Stomach smooth muscle (tissue), 2 donors: ENCODE measurements around the gene PDE1C.

Source experiments
- H3K27ac ChIP-seq: one replicate; pipeline ENCODE4 v1.7.0; 2013; ENCODE audit warnings: mild to moderate bottlenecking, low read length, inconsistent platforms
- H3K27me3 ChIP-seq, 2 donors: one replicate each; pipeline ENCODE4 v1.7.0; 2013; ENCODE audit warnings: low read length in 2 of 2; ENCODE audit not compliant: insufficient read depth in 2 of 2, control insufficient read depth in 1 of 2
- H3K36me3 ChIP-seq, 2 donors: one replicate each; pipeline ENCODE4 v1.7.0; 2013; ENCODE audit warnings: low read length in 2 of 2; ENCODE audit not compliant: control insufficient read depth in 2 of 2, insufficient read depth in 2 of 2
- H3K4me1 ChIP-seq: one replicate; pipeline ENCODE4 v1.7.0; 2013; ENCODE audit warnings: low read length; ENCODE audit not compliant: control insufficient read depth, insufficient read depth
- H3K4me3 ChIP-seq, 2 donors: one replicate each; pipeline ENCODE4 v1.7.0; 2013; ENCODE audit warnings: low read length in 2 of 2
- H3K9ac ChIP-seq, 2 donors: one replicate each; pipeline ENCODE4 v1.7.0; 2013; ENCODE audit warnings: low read length in 2 of 2, mild to moderate bottlenecking in 1 of 2
- H3K9me3 ChIP-seq, 2 donors: one replicate each; pipeline ENCODE4 v1.7.0; 2013; ENCODE audit warnings: low read length in 2 of 2; ENCODE audit not compliant: control insufficient read depth in 2 of 2
- donor health status: healthy.
- donor health status: Pancreatic carcinoma.

PDE1C gene

GRCh38 chr7:31874631-31875386 lies 195.4 kb downstream of the PDE1C start:
- Histone ChIP-seq H3K4me3 (no peak overlapping the region), H3K36me3 (peaks cover 0 to 5% of the 10 kb centered on the region in 2 donors), H3K9ac (no peak overlapping the region), H3K27ac (no peak overlapping the region), H3K27me3 (no peaks in the 10 kb centered on the region), H3K9me3 (no peaks in the 10 kb centered on the region), H3K4me1 (no peaks in the 10 kb centered on the region)

- H3K9me3 ChIP-seq: no peaks in the 10 kb centered on the region
Observed at GRCh38 chr7:31873816-31874597, 196.2 kb downstream of the PDE1C start.

GRCh38 chr7:31872545-31873370 lies 197.4 kb downstream of the PDE1C start:
- Histone ChIP-seq H3K4me3 (no peak overlapping the region), H3K9me3 (no peaks in the 10 kb centered on the region), H3K9ac (no peak overlapping the region), H3K36me3 (peaks cover 0 to 5% of the 10 kb centered on the region in 2 donors), H3K27ac (no peak overlapping the region), H3K27me3 (no peaks in the 10 kb centered on the region), H3K4me1 (no peaks in the 10 kb centered on the region)

More at GRCh38 chr7:31873816-31874597, 196.2 kb downstream of the PDE1C start:
- no peaks in the 10 kb centered on the region for H3K4me1 ChIP-seq
- H3K27me3 ChIP-seq: no peaks in the 10 kb centered on the region
- H3K4me3 ChIP-seq: no peak overlapping the region
- no peak overlapping the region for H3K27ac ChIP-seq
- H3K36me3 ChIP-seq: peaks cover 0 to 5% of the 10 kb centered on the region in 2 donors
- H3K9ac ChIP-seq: no peak overlapping the region

- Histone ChIP-seq H3K4me3 (no peak overlapping the region), H3K27me3 (no peaks in the 10 kb centered on the region), H3K9me3 (no peaks in the 10 kb centered on the region), H3K4me1 (no peaks in the 10 kb centered on the region), H3K9ac (no peak overlapping the region), H3K36me3 (no peaks in the 10 kb centered on the region), H3K27ac (no peak overlapping the region)
Observed at GRCh38 chr7:31864646-31865045, 205.6 kb downstream of the PDE1C start.

GRCh38 chr7:31860925-31861324 lies 209.3 kb downstream of the PDE1C start:
- H3K27ac ChIP-seq: no peak overlapping the region
- no peaks in the 10 kb centered on the region for H3K9me3 ChIP-seq
- no peaks in the 10 kb centered on the region for H3K27me3 ChIP-seq
- H3K9ac ChIP-seq: no peak overlapping the region
- no peak overlapping the region for H3K4me3 ChIP-seq
- H3K36me3 ChIP-seq: no peaks in the 10 kb centered on the region
- H3K4me1 ChIP-seq: no peaks in the 10 kb centered on the region

- no peaks in the 10 kb centered on the region for H3K36me3 ChIP-seq
- no peak overlapping the region for H3K4me3 ChIP-seq
- H3K4me1 ChIP-seq: no peaks in the 10 kb centered on the region
- H3K9ac ChIP-seq: no peak overlapping the region
- no peak overlapping the region for H3K27ac ChIP-seq
- no peaks in the 10 kb centered on the region for H3K9me3 ChIP-seq
- no peaks in the 10 kb centered on the region for H3K27me3 ChIP-seq
Observed at GRCh38 chr7:31858055-31858454, 212.2 kb downstream of the PDE1C start.

- H3K9me3 ChIP-seq: no peaks in the 10 kb centered on the region
- H3K27me3 ChIP-seq: no peaks in the 10 kb centered on the region
- H3K36me3 ChIP-seq: no peaks in the 10 kb centered on the region
- H3K4me3 ChIP-seq: no peak overlapping the region
- no peak overlapping the region for H3K9ac ChIP-seq
- no peak overlapping the region for H3K27ac ChIP-seq
- no peaks in the 10 kb centered on the region for H3K4me1 ChIP-seq
Observed at GRCh38 chr7:31857172-31857571, 213.0 kb downstream of the PDE1C start.

GRCh38 chr7:31856337-31856736 lies 213.9 kb downstream of the PDE1C start:
- Histone ChIP-seq H3K36me3 (no peaks in the 10 kb centered on the region), H3K4me3 (no peak overlapping the region), H3K27ac (no peak overlapping the region)

GRCh38 chr7:31855530-31855929 lies 214.7 kb downstream of the PDE1C start:
- Histone ChIP-seq H3K9me3 (no peaks in the 10 kb centered on the region), H3K4me1 (no peaks in the 10 kb centered on the region), H3K27ac (no peak overlapping the region), H3K36me3 (peaks cover 0 to under 1% of the 10 kb centered on the region in 2 donors), H3K9ac (no peak overlapping the region), H3K4me3 (no peak overlapping the region), H3K27me3 (no peaks in the 10 kb centered on the region)

More at GRCh38 chr7:31856337-31856736, 213.9 kb downstream of the PDE1C start:
- Histone ChIP-seq H3K9me3 (no peaks in the 10 kb centered on the region), H3K4me1 (no peaks in the 10 kb centered on the region), H3K9ac (no peak overlapping the region), H3K27me3 (no peaks in the 10 kb centered on the region)

GRCh38 chr7:31853380-31853779 lies 216.8 kb downstream of the PDE1C start:
- Histone ChIP-seq H3K27me3 (no peaks in the 10 kb centered on the region), H3K9me3 (no peaks in the 10 kb centered on the region), H3K9ac (no peak overlapping the region), H3K4me3 (no peak overlapping the region), H3K4me1 (no peaks in the 10 kb centered on the region), H3K27ac (no peak overlapping the region), H3K36me3 (peaks cover 3 to 4% of the 10 kb centered on the region in 2 donors)
